GM12878 (cell line): ENCODE results near the gene ALPK1.

Source experiments
- BACH1 ChIP-seq: fragments of 450-650 bp; IDR thresholded peaks from 2 replicates; pipeline ENCODE4 v1.6.1; 2017; ENCODE audit warnings: mild to moderate bottlenecking, borderline replicate concordance
- CREB1 ChIP-seq: IDR thresholded peaks from 2 replicates; pipeline ENCODE4 v1.6.1; 2012; ENCODE audit warnings: low read depth, mild to moderate bottlenecking, inconsistent platforms
- CTCF ChIP-seq, 3 experiments: IDR thresholded peaks in 2 of 3; conservative IDR thresholded peaks in 1 of 3; 2 replicates each; pipeline ENCODE4 v1.5.1; 2011; ENCODE audit warnings: low read depth in 3 of 3, low read length in 3 of 3, mild to moderate bottlenecking in 3 of 3, control low read depth in 2 of 3, moderate library complexity in 2 of 3, inconsistent platforms in 1 of 3, mixed read lengths in 1 of 3; ENCODE audit not compliant: control insufficient read depth in 2 of 3, insufficient read depth in 1 of 3; ENCODE audit errors: extremely low read depth in 1 of 3
- FOXM1 ChIP-seq: IDR thresholded peaks from 2 replicates; pipeline ENCODE4 v1.6.1; 2012; ENCODE audit warnings: low read depth, mild to moderate bottlenecking, inconsistent platforms, low read length, moderate library complexity
- HCFC1 ChIP-seq: fragments of 150-350 bp; IDR thresholded peaks from 2 replicates; pipeline ENCODE4 v1.6.1; 2014; ENCODE audit warnings: low read length
- POLR2A ChIP-seq: IDR thresholded peaks from 2 replicates; pipeline ENCODE4 v1.6.1; 2011; ENCODE audit warnings: low read depth, mild to moderate bottlenecking, low read length
- TF ChIP-seq, protein P1 (sequence below): IDR thresholded peaks from 2 replicates; pipeline ENCODE4 v1.6.1; 2012; ENCODE audit warnings: low read depth, low read length, improper control_type of control experiment

DNA sequence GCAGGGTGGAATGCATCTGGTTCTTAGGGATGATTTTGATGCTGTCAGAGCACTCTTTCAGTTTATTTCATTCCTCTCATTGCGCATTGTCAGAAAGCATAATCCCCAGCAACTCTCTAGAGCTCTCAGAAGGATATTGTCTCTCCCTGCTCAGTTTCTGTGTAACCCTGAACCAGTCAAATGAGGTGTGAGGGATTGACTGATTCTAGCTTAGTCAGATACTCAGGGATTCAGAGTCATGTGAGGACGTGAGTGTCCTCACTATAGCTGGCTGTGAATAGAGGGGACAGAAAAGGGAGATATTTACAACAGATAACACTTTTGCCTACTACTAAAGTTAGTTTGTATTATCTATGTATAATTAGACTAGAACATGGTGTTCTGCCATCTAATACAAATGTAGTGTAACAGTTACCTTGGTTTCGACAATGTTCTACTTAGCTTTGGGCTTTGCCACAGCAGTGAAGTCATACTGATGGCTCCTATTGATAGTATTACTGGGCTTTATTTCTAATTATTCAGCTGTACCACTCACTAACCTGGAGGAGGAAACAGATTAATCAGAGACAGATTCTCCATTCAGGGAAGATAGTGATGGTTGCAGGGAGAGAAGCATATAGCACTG lies 46.0 kb upstream of the ALPK1 start:
- TF ChIP-seq CTCF (IDR thresholded peaks at IDR 0.05 in 2 of 3, conservative IDR thresholded peaks at IDR 0.05 in 1 of 3; ENCODE audit: control insufficient read depth in 2 of 3, extremely low read depth in 1 of 3, insufficient read depth in 1 of 3, low read depth in 3 of 3, low read length in 3 of 3), result no peak
- TF ChIP-seq CREB1, result no peak
- no peak for TF ChIP-seq BACH1
- no peak for TF ChIP-seq POLR2A
- no peak for TF ChIP-seq HCFC1
- TF ChIP-seq FOXM1, result no peak
- TF ChIP-seq, protein P1, sequence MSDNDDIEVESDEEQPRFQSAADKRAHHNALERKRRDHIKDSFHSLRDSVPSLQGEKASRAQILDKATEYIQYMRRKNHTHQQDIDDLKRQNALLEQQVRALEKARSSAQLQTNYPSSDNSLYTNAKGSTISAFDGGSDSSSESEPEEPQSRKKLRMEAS, result no peak
